GM12872 (cell line): ENCODE measurements around the gene SWAP70.

Experiments
- CTCF ChIP-seq: IDR thresholded peaks from 3 replicates; pipeline ENCODE4 v1.5.1; 2011; ENCODE audit warnings: low read depth, mild to moderate bottlenecking, low read length, moderate library complexity; ENCODE audit not compliant: insufficient read depth

Gene SWAP70

DNA sequence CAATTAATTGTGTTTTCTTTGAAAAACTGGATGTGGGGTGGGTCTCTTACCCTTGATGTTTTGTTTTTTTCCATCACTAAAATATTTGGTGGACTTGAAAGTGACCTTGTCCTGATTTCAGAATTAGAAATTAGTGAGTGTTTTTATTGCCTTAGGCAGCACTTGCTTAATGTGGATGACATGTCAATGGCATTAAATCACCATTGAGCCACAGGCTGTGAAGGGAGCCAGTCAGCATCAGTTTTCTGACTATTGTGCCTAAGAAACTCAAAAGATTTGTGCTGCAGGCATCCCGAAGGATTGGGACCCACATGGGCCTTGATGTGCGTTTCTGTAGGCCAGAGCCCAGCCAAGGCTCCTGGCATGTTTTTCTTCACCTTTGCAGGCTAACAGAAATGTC lies 53.8 kb downstream of the SWAP70 start:
- TF ChIP-seq CTCF = no peak

DNA sequence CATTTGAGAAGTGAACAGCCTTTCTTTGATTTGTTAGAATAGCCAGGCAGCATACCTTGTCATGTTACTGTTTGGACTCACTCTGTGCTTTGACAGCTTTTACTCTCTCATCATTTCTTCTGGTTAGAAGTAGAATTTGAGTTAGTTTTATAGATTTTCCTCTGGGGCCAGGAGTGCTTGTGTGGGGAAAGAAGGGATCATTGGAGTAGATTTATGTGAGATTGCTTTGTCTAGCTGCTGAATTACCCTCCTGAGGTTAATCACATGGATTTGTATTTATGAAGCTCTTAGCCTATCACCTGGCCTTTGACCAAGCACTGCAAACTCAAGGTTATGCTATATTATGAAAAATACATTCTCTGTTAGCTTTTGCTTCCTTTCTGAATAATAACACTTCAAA lies 54.3 kb downstream of the SWAP70 start:
- TF ChIP-seq CTCF = no peak

GRCh38 chr11:9719566-9720289 lies 55.9 kb downstream of the SWAP70 start:
- TF ChIP-seq CTCF = no peak

DNA sequence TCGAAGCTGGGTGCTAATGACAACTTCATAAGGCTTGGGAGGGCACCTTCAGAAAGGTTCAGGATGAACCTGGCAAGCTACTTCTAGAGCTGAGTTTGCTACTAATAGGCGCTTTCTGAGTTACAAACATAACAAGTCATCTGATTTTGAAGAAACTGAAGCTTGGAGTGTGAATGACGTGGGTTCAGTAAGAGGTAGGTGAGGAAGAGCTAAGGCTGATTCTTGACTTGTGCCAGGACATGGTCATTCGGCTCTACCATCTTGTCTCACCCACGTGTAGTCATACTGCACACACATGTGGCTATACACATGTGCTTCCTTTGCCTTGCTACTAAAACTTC lies 56.4 kb downstream of the SWAP70 start:
- TF ChIP-seq CTCF = no peak

- TF ChIP-seq CTCF = no peak
Measured at GRCh38 chr11:9722023-9722422, 58.1 kb downstream of the SWAP70 start.

DNA sequence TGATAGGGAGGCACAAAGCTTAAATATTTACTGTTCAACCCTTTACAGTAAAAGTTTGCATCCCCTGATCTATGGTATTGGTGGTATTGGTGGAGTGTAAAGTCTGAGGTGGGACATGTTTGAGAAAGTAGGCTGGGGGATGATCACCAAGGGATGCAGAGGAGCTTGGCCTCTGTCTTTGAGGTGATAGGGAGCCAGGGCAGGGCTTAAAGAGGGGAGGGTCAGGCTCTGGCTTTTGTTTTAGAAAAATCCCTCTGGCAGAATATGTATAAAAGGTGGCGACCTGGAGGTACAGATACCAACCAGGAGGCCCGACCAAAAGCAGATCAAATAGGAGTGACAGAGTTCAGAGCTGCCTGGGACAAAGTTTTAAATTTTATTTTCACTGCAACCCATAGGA lies 59.0 kb downstream of the SWAP70 start:
- no peak for TF ChIP-seq CTCF

DNA sequence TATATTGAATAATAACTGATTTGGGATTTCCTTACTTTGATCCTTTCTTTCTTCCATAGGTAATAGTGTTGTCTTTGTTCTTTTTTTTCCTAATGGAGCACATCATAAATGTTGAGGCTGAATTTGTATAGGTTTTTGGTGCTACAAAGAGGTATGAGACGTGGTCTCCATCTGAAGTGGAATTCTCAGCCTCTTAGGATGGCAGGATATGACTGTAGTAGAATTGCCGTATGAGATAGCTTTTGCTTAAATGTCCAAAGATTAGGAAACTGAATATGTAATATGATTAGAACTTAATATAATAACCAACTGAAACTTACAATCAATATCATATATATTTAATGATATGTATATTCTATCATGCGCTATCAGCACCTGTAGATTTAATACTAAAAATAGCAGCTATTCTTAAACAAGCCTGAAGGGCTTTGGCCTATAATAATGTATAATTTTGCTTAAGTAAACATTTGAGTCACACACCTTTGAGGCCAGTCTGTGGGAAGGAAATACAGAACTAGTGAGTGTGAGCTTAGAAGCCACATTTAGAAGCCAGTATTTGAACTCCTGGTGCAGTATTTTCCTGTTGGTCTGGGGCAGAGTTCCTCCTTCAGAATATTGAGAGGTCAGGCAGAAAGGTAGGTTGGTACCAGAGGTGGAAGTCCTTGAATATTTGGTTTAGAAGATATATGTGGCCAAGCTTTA lies 62.6 kb downstream of the SWAP70 start:
- TF ChIP-seq CTCF = no peak
